Measurements from ENCODE around the gene KATNAL2.

DNA sequence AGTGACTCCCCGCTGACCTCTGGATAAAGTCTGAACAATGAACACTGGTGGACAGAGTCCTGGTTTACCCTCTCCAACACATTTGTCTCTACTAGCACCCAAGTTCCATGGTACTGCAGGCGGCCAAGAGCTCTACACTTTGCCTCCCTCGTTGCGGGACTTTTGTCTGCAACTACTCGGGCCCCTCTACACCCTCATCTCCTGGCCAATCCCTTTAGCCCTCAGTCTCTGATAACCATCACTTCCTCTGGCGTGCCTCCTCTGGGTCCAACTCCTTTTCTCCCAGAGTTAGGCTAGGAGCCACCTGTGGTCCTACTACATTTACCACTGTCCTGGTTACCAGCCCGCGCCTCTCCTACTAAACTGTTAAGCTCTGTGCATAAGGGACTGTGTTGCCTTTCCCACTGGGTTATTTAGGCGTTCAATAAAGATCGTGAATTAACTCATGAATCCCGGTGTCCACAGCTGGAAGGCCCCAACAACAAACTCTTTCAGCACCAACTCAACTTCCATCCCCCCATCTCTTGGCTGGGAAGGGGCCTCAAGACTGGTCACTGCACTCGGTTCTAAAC is 232.1 kb downstream of the KATNAL2 start:
- TF ChIP-seq EZH2 (IDR thresholded peaks at IDR 0.05; ENCODE audit: insufficient read depth, poor library complexity, severe bottlenecking): no peak
- TF ChIP-seq EZH2phosphoT487 (IDR thresholded peaks at IDR 0.05; ENCODE audit: insufficient read depth, low read depth): no peak

Measured in GM23248 (cell line).